Measurements from ENCODE around the gene ATP6V0A1.

DNA sequence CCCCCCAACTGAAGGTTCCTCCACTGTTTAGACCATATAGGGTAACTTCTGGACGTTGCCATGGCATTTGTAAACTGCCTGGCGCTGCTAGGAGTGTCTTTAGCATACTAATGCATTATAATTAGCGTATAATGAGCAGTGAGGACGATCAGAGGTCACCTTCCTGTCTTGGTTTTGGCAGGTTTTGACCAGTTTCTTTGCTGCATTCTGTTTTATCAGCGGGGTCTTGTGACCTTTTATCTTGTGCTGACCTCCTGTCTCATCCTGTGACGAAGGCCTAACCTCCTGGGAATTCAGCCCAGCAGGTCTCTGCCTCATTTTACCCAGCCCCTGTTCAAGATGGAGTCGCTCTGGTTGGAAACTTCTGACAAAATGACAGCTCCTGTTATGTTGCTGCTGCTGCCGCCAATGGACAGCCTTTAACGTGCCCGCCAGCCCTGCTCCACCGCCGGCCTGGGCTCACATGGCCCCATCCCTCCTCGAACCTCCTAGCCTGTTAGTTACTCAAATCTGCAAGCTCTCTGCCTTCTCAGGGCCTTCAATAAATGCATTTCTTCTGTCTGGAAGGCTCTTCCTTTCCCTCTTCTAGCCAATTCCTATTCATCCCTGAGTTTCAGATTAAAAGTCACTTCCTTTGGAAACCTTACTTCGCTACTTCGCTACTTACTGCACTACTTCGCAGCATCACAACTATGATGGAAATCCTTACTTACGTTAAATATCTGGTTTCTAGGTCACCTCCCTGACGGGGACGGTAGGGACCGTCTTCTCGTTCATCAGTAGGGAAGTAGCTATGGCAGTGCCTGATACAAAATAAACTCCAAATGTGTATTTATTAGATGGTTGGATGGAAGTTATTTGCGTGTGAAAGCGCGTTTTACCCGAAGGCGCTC is 76.7 kb downstream of the ATP6V0A1 start:
- TF ChIP-seq, protein P1, sequence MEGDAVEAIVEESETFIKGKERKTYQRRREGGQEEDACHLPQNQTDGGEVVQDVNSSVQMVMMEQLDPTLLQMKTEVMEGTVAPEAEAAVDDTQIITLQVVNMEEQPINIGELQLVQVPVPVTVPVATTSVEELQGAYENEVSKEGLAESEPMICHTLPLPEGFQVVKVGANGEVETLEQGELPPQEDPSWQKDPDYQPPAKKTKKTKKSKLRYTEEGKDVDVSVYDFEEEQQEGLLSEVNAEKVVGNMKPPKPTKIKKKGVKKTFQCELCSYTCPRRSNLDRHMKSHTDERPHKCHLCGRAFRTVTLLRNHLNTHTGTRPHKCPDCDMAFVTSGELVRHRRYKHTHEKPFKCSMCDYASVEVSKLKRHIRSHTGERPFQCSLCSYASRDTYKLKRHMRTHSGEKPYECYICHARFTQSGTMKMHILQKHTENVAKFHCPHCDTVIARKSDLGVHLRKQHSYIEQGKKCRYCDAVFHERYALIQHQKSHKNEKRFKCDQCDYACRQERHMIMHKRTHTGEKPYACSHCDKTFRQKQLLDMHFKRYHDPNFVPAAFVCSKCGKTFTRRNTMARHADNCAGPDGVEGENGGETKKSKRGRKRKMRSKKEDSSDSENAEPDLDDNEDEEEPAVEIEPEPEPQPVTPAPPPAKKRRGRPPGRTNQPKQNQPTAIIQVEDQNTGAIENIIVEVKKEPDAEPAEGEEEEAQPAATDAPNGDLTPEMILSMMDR (IDR thresholded peaks at IDR 0.05), result no peak
- TF ChIP-seq ZFX (IDR thresholded peaks at IDR 0.05; ENCODE audit: borderline replicate concordance), result no peak

All from 22Rv1 (cell line).